PC-9 (cell line): ENCODE data around the gene FAM131A. TPM values are rescaled to one million over a fixed set of nuclear protein-coding genes. Genes with fewer than 3 reads are reported as not detected.

Experiments used
- BruUV-seq: library from RNA; stranded (reverse); fragments of 400-500 nt; replicated peaks from 2 replicates; lab custom pipeline; 2021; lab: Mats Ljungman, UMichigan
- CTCF ChIA-PET: fragments of 300-600 bp; sonication (Branson Sonifier 250); formaldehyde crosslinking; loops from one replicate; lab custom pipeline; 2022; ENCODE audit warnings: antibody characterized with exemption; lab: Charles Lee
- POLR2A ChIA-PET: fragments of 300-600 bp; sonication (Branson Sonifier 250); formaldehyde crosslinking; loops from one replicate; lab custom pipeline; 2022; ENCODE audit warnings: antibody characterized with exemption; ENCODE audit not compliant: unreplicated experiment; lab: Charles Lee
- DNase-seq, 2 experiments: peaks; one replicate each; pipeline versions ENCODE4 v3.0.0 to v3.0.0-alpha.2; 2015 to 2022; ENCODE audit warnings: mixed read lengths in 1 of 2
- H2AFZ ChIP-seq: fragments of 200-600 bp; sonication (generic); 2 replicates; pipeline ENCODE4 v1.8.1; 2017; ENCODE audit warnings: antibody characterized with exemption
- H3F3A ChIP-seq: fragments of 200-600 bp; sonication (generic); 2 replicates; pipeline ENCODE4 v1.8.1; 2017; ENCODE audit warnings: antibody characterized with exemption, mild to moderate bottlenecking, low read depth; ENCODE audit not compliant: insufficient read depth
- H3K27ac ChIP-seq: fragments of 200-600 bp; sonication (generic); 2 replicates; pipeline ENCODE4 v1.6.1; 2016; ENCODE audit warnings: mixed run types
- H3K27me3 ChIP-seq: fragments of 200-600 bp; sonication (generic); 2 replicates; pipeline ENCODE4 v1.6.1; 2016; ENCODE audit warnings: low read depth, mixed run types; ENCODE audit not compliant: insufficient read depth
- H3K36me3 ChIP-seq: fragments of 200-600 bp; sonication (generic); 2 replicates; pipeline ENCODE4 v1.6.1; 2016; ENCODE audit warnings: low read depth, mixed run types
- H3K4me1 ChIP-seq: fragments of 200-600 bp; sonication (generic); replicated peaks from 2 replicates; pipeline ENCODE4 v1.6.1; 2016; ENCODE audit warnings: mixed run types; ENCODE audit not compliant: insufficient read depth
- H3K4me2 ChIP-seq: fragments of 200-600 bp; sonication (generic); 2 replicates; pipeline ENCODE4 v1.6.1; 2017; ENCODE audit warnings: mixed run types
- H3K4me3 ChIP-seq: fragments of 200-600 bp; sonication (generic); 2 replicates; pipeline ENCODE4 v1.6.1; 2016; ENCODE audit warnings: mixed run types
- H3K79me2 ChIP-seq: fragments of 200-600 bp; sonication (generic); 2 replicates; pipeline ENCODE4 v1.6.1; 2017; ENCODE audit warnings: low read depth, mixed run types
- H3K9me2 ChIP-seq: fragments of 200-600 bp; sonication (generic); 2 replicates; pipeline ENCODE4 v1.8.1; 2017; ENCODE audit warnings: mild to moderate bottlenecking; ENCODE audit not compliant: insufficient read depth
- H3K9me3 ChIP-seq: fragments of 200-600 bp; sonication (generic); 2 replicates; pipeline ENCODE4 v1.8.1; 2016; ENCODE audit warnings: low read depth; ENCODE audit not compliant: insufficient read depth
- H4K20me1 ChIP-seq: fragments of 200-600 bp; sonication (generic); 2 replicates; pipeline ENCODE4 v1.8.1; 2017; ENCODE audit not compliant: insufficient read depth
- EZH2 ChIP-seq: fragments of 200-600 bp; sonication (generic); IDR thresholded peaks from 2 replicates; pipeline ENCODE4 v1.8.0; 2017; ENCODE audit warnings: antibody characterized with exemption, low read depth
- intact Hi-C: fragments of 100-400 bp; cut with micrococcal nuclease; formaldehyde crosslinking; loops from one replicate; pipeline ENCODE4 v1.10.0; 2022; ENCODE audit not compliant: unreplicated experiment
- total RNA-seq: library from RNA; stranded (reverse); gene quantifications from 2 replicates; pipeline ENCODE4 v1.2.3, GENCODE V29; 2021
- TF ChIP-seq, protein P1 (sequence below): fragments of 200-600 bp; sonication (generic); conservative IDR thresholded peaks from 2 replicates; pipeline ENCODE4 v1.6.1; 2017; ENCODE audit warnings: mixed run types, antibody characterized with exemption, mild to moderate bottlenecking, moderate library complexity

The FAM131A gene
- total RNA-seq, 1 experiment from 2014 or later = 25.5 TPM

GRCh38 chr3:184291044-184291737 is 46.2 kb upstream of the FAM131A start:
- H3K27me3 ChIP-seq = no peaks in the 10 kb centered on the region; the same call in 1 of the 2 replicates
- no TSS peak for BruUV-seq
- no peaks in the 10 kb centered on the region for H3K4me1 ChIP-seq
- TF ChIP-seq, protein P1, sequence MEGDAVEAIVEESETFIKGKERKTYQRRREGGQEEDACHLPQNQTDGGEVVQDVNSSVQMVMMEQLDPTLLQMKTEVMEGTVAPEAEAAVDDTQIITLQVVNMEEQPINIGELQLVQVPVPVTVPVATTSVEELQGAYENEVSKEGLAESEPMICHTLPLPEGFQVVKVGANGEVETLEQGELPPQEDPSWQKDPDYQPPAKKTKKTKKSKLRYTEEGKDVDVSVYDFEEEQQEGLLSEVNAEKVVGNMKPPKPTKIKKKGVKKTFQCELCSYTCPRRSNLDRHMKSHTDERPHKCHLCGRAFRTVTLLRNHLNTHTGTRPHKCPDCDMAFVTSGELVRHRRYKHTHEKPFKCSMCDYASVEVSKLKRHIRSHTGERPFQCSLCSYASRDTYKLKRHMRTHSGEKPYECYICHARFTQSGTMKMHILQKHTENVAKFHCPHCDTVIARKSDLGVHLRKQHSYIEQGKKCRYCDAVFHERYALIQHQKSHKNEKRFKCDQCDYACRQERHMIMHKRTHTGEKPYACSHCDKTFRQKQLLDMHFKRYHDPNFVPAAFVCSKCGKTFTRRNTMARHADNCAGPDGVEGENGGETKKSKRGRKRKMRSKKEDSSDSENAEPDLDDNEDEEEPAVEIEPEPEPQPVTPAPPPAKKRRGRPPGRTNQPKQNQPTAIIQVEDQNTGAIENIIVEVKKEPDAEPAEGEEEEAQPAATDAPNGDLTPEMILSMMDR = no peak
- TF ChIP-seq EZH2 = no peak
- H3K9me2 ChIP-seq = no peaks in the 10 kb centered on the region
- DNase-seq = no peak
- intact Hi-C loops = no loop called here
- CTCF ChIA-PET = interaction anchor here (0.6 kb wide), 2 partner anchors 30 to 407 kb away, joined by 3 to 14 read pairs; partner anchors contain the start of gene PARL
- no peak overlapping the region for H2AFZ ChIP-seq
- no peak overlapping the region for H3K4me3 ChIP-seq
- H3K36me3 ChIP-seq = no peaks in the 10 kb centered on the region
- no peaks in the 10 kb centered on the region for H3K79me2 ChIP-seq
- H3F3A ChIP-seq = no peaks in the 10 kb centered on the region
- no peaks in the 10 kb centered on the region for H3K9me3 ChIP-seq
- H3K4me2 ChIP-seq = no peak overlapping the region
- POLR2A ChIA-PET = no interaction called here
- no peaks in the 10 kb centered on the region for H4K20me1 ChIP-seq
- H3K27ac ChIP-seq = no peak overlapping the region

GRCh38 chr3:184291738-184292445 is 45.5 kb upstream of the FAM131A start:
- TF ChIP-seq EZH2 = no peak
- TF ChIP-seq, protein P1 = no peak
- CTCF ChIA-PET = interaction anchor here (0.6 kb wide), 1 partner anchor 31 kb away, joined by 14 read pairs; no protein-coding TSS in a partner anchor
- POLR2A ChIA-PET = no interaction called here
- BruUV-seq = no TSS peak
- Histone ChIP-seq H3F3A (no peaks in the 10 kb centered on the region), H3K79me2 (no peaks in the 10 kb centered on the region), H3K9me3 (no peaks in the 10 kb centered on the region), H2AFZ (no peak overlapping the region), H3K4me1 (no peaks in the 10 kb centered on the region), H3K4me3 (no peak overlapping the region), H3K36me3 (no peaks in the 10 kb centered on the region), H4K20me1 (no peaks in the 10 kb centered on the region), H3K9me2 (no peaks in the 10 kb centered on the region), H3K27me3 (no peaks in the 10 kb centered on the region; the same call in 1 of the 2 replicates), H3K4me2 (no peak overlapping the region), H3K27ac (no peak overlapping the region)
- DNase-seq = no peak
- intact Hi-C loops = no loop called here

GRCh38 chr3:184295771-184296170 is 41.6 kb upstream of the FAM131A start:
- peaks cover 24% of the 10 kb centered on the region; the same call in 1 of the 2 replicates for H3F3A ChIP-seq
- TF ChIP-seq EZH2 = no peak
- TF ChIP-seq, protein P1 = no peak
- H3K27ac ChIP-seq = no peak overlapping the region
- H2AFZ ChIP-seq = no peak overlapping the region
- no peak overlapping the region for H3K4me3 ChIP-seq
- DNase-seq = no peak
- ChIA-PET CTCF (no interaction called here), POLR2A (interaction anchor here (0.8 kb wide), 1 partner anchor 118 kb away, joined by 6 read pairs; no protein-coding TSS in a partner anchor)
- no peak overlapping the region for H3K4me2 ChIP-seq
- H3K79me2 ChIP-seq = peaks cover 17% of the 10 kb centered on the region
- no TSS peak for BruUV-seq
- peaks cover 8% of the 10 kb centered on the region for H4K20me1 ChIP-seq
- H3K9me2 ChIP-seq = no peaks in the 10 kb centered on the region
- H3K4me1 ChIP-seq = peaks cover 6% of the 10 kb centered on the region
- H3K36me3 ChIP-seq = peaks cover 5% of the 10 kb centered on the region
- H3K27me3 ChIP-seq = no peaks in the 10 kb centered on the region; the same call in 1 of the 2 replicates
- H3K9me3 ChIP-seq = no peaks in the 10 kb centered on the region
- intact Hi-C loops = no loop called here
